Neural cell (in vitro differentiated cells): Measurements from ENCODE around the gene IBTK. TPM values are rescaled to one million over a fixed set of nuclear protein-coding genes. Genes with fewer than 3 reads are reported as not detected.

Experiments
- H2AFZ ChIP-seq: fragments of 200-600, 300-800 bp; sonication (generic), shearing (Covaris generic); 2 replicates; pipeline ENCODE4 v1.6.0; 2014; ENCODE audit warnings: low read depth, mild to moderate bottlenecking, antibody characterized with exemption, low read length, moderate library complexity
- H3F3A ChIP-seq: fragments of 200-600 bp; shearing (Covaris generic); 2 replicates; pipeline ENCODE4 v1.6.1; 2016; ENCODE audit warnings: mild to moderate bottlenecking, moderate library complexity, mixed read lengths, antibody characterized with exemption, low read length; ENCODE audit not compliant: insufficient read depth, poor library complexity, severe bottlenecking
- H3K27ac ChIP-seq: fragments of 200-600, 300-800 bp; sonication (generic), shearing (Covaris generic); 2 replicates; pipeline ENCODE4 v1.5.1; 2014; ENCODE audit warnings: mild to moderate bottlenecking, low read length, moderate library complexity
- H3K27me3 ChIP-seq: fragments of 300-800, 200-600 bp; sonication (generic), shearing (Covaris generic); 2 replicates; pipeline ENCODE4 v1.6.0; 2014; ENCODE audit warnings: mild to moderate bottlenecking, low read depth, low read length, moderate library complexity; ENCODE audit not compliant: insufficient read depth
- H3K36me3 ChIP-seq: fragments of 300-800, 200-600 bp; sonication (generic), shearing (Covaris generic); 2 replicates; pipeline ENCODE4 v1.5.1; 2014; ENCODE audit warnings: mild to moderate bottlenecking, antibody characterized with exemption, low read length, moderate library complexity; ENCODE audit not compliant: insufficient read depth
- H3K4me2 ChIP-seq: fragments of 300-800, 200-600 bp; sonication (generic), shearing (Covaris generic); 2 replicates; pipeline ENCODE4 v1.6.0; 2014; ENCODE audit warnings: mild to moderate bottlenecking, low read length
- H3K4me3 ChIP-seq: fragments of 300-800, 200-600 bp; sonication (generic), shearing (Covaris generic); 2 replicates; pipeline ENCODE4 v1.5.1; 2014; ENCODE audit warnings: mild to moderate bottlenecking, low read length, moderate library complexity
- H3K79me2 ChIP-seq: fragments of 200-600 bp; shearing (Covaris generic); replicated peaks from 2 replicates; pipeline ENCODE4 v1.6.0; 2014; ENCODE audit warnings: mild to moderate bottlenecking, low read length, moderate library complexity; ENCODE audit not compliant: insufficient read depth
- H3K9ac ChIP-seq: fragments of 300-800, 200-600 bp; sonication (generic), shearing (Covaris generic); 2 replicates; pipeline ENCODE4 v1.6.1; 2016; ENCODE audit warnings: mild to moderate bottlenecking, low read length, mixed read lengths
- H3K9me2 ChIP-seq: fragments of 200-600 bp; shearing (Covaris generic); 2 replicates; pipeline ENCODE4 v1.6.1; 2016; ENCODE audit warnings: mild to moderate bottlenecking, low read length, mixed read lengths; ENCODE audit not compliant: insufficient read depth
- H3K9me3 ChIP-seq: fragments of 200-600, 300-800 bp; sonication (generic), shearing (Covaris generic); 2 replicates; pipeline ENCODE4 v1.6.1; 2016; ENCODE audit warnings: mild to moderate bottlenecking, mixed run types, low read length, moderate library complexity, mixed read lengths
- H4K20me1 ChIP-seq: fragments of 200-600 bp; shearing (Covaris generic); 2 replicates; pipeline ENCODE4 v1.6.1; 2016; ENCODE audit warnings: mild to moderate bottlenecking, mixed run types; ENCODE audit not compliant: insufficient read depth
- CTCF ChIP-seq: fragments of 450-650 bp; IDR thresholded peaks from 2 replicates; pipeline ENCODE4 v1.5.1; 2014; ENCODE audit warnings: antibody characterized with exemption, mild to moderate bottlenecking, moderate library complexity; ENCODE audit not compliant: poor library complexity, severe bottlenecking
- EP300 ChIP-seq: fragments of 450-650 bp; conservative IDR thresholded peaks from 2 replicates; pipeline ENCODE4 v1.6.1; 2014; ENCODE audit warnings: antibody characterized with exemption, mild to moderate bottlenecking, moderate library complexity; ENCODE audit not compliant: poor library complexity, severe bottlenecking
- EZH2 ChIP-seq: fragments of 200-600, 300-800 bp; shearing (Covaris generic), sonication (generic); IDR thresholded peaks from 2 replicates; pipeline ENCODE4 v1.6.1; 2014; ENCODE audit warnings: antibody characterized with exemption, low read length, borderline replicate concordance, mild to moderate bottlenecking; ENCODE audit not compliant: insufficient read depth, poor library complexity, severe bottlenecking
- MXI1 ChIP-seq: fragments of 450-650 bp; conservative IDR thresholded peaks from 2 replicates; pipeline ENCODE4 v1.6.1; 2014; ENCODE audit warnings: antibody characterized with exemption, mild to moderate bottlenecking; ENCODE audit not compliant: poor library complexity, severe bottlenecking
- POLR2AphosphoS5 ChIP-seq: IDR thresholded peaks from 2 replicates; pipeline ENCODE4 v1.6.1; 2012
- RAD21 ChIP-seq: fragments of 450-650 bp; conservative IDR thresholded peaks from 2 replicates; pipeline ENCODE4 v1.6.1; 2014; ENCODE audit warnings: antibody characterized with exemption, mild to moderate bottlenecking, moderate library complexity
- SMC3 ChIP-seq: fragments of 450-650 bp; conservative IDR thresholded peaks from 2 replicates; pipeline ENCODE4 v1.6.1; 2014; ENCODE audit warnings: antibody characterized with exemption, mild to moderate bottlenecking, moderate library complexity; ENCODE audit not compliant: poor library complexity
- TAF1 ChIP-seq: IDR thresholded peaks from 2 replicates; pipeline ENCODE4 v1.6.1; 2012; ENCODE audit warnings: low read depth
- polyA plus RNA-seq: library from polyadenylated mRNA; depleted of rRNA; stranded (reverse); fragments of >200 nt; gene quantifications from 2 replicates; pipeline ENCODE4 v1.2.3, GENCODE V29; 2014
- TF ChIP-seq, protein P1 (sequence below): IDR thresholded peaks from 2 replicates; pipeline ENCODE4 v1.6.1; 2012; ENCODE audit warnings: borderline replicate concordance

Gene IBTK
- polyA plus RNA-seq, 1 donor from 2014 or later, result 64.6 TPM

DNA sequence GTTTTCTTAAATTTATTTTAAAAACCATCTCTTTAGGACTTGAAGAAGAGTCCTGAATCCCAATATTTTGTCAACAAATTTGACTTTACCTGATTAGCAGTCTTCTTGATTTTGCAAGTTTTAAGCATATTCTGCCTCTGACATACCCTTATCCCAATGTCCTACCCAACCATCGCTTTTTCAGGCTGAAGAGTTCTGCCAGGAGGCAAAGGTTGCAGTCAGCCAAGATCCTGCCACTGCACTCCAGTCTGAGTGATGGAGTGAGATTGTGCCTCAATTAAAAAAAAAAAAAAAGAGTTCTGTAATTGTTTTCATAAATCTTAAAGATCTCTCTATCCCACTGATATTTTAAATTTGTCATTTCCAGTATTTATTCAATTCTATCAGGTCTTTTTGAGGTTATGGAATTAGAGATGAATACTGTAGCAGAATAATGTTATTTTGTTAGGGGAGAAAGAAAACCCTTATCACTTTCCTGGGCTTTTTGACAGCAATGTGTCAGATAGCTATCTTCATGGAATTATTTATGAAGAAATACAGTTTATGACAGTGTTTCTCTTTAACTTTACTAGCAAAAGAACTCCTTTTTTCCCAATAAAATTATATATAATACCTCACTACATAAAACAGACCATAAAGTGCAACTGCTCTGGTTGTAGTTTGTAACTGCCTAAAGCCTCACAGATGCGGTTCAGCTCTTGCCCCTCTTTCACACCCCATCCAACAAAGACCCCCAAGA lies 78.2 kb downstream of the IBTK start:
- no peak overlapping the region for H2AFZ ChIP-seq
- H3F3A ChIP-seq, result no peaks in the 10 kb centered on the region
- H3K27me3 ChIP-seq, result no peaks in the 10 kb centered on the region
- no peak overlapping the region for H3K4me2 ChIP-seq
- H3K79me2 ChIP-seq, result no peaks in the 10 kb centered on the region
- no peaks in the 10 kb centered on the region for H4K20me1 ChIP-seq
- H3K9me3 ChIP-seq, result no peaks in the 10 kb centered on the region
- H3K4me3 ChIP-seq, result no peak overlapping the region
- H3K27ac ChIP-seq, result no peak overlapping the region
- peaks cover 9% of the 10 kb centered on the region for H3K36me3 ChIP-seq
- no peak overlapping the region for H3K9ac ChIP-seq
- TF ChIP-seq CTCF (no peak), TAF1 (no peak), EP300 (no peak), POLR2AphosphoS5 (no peak), SMC3 (no peak), EZH2 (no peak)
- TF ChIP-seq, protein P1, sequence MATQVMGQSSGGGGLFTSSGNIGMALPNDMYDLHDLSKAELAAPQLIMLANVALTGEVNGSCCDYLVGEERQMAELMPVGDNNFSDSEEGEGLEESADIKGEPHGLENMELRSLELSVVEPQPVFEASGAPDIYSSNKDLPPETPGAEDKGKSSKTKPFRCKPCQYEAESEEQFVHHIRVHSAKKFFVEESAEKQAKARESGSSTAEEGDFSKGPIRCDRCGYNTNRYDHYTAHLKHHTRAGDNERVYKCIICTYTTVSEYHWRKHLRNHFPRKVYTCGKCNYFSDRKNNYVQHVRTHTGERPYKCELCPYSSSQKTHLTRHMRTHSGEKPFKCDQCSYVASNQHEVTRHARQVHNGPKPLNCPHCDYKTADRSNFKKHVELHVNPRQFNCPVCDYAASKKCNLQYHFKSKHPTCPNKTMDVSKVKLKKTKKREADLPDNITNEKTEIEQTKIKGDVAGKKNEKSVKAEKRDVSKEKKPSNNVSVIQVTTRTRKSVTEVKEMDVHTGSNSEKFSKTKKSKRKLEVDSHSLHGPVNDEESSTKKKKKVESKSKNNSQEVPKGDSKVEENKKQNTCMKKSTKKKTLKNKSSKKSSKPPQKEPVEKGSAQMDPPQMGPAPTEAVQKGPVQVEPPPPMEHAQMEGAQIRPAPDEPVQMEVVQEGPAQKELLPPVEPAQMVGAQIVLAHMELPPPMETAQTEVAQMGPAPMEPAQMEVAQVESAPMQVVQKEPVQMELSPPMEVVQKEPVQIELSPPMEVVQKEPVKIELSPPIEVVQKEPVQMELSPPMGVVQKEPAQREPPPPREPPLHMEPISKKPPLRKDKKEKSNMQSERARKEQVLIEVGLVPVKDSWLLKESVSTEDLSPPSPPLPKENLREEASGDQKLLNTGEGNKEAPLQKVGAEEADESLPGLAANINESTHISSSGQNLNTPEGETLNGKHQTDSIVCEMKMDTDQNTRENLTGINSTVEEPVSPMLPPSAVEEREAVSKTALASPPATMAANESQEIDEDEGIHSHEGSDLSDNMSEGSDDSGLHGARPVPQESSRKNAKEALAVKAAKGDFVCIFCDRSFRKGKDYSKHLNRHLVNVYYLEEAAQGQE, result no peak
- H3K9me2 ChIP-seq, result no peaks in the 10 kb centered on the region

GRCh38 chr6:82166493-82166892 lies 81.1 kb downstream of the IBTK start:
- H3K9ac ChIP-seq, result no peak overlapping the region
- H3K36me3 ChIP-seq, result peaks cover 8% of the 10 kb centered on the region
- no peak overlapping the region for H3K4me2 ChIP-seq
- H3K27ac ChIP-seq, result no peak overlapping the region
- no peaks in the 10 kb centered on the region for H3K9me3 ChIP-seq
- H3F3A ChIP-seq, result no peaks in the 10 kb centered on the region
- H3K79me2 ChIP-seq, result no peaks in the 10 kb centered on the region
- no peaks in the 10 kb centered on the region for H4K20me1 ChIP-seq
- no peak overlapping the region for H2AFZ ChIP-seq
- no peaks in the 10 kb centered on the region for H3K9me2 ChIP-seq
- TF ChIP-seq EP300, result no peak
- TF ChIP-seq SMC3, result no peak
- TF ChIP-seq RAD21, result no peak
- TF ChIP-seq CTCF, result no peak
- no peak for TF ChIP-seq POLR2AphosphoS5
- TF ChIP-seq TAF1, result no peak
- no peak for TF ChIP-seq EZH2
- TF ChIP-seq MXI1, result no peak
- TF ChIP-seq, protein P1, result no peak
- no peaks in the 10 kb centered on the region for H3K27me3 ChIP-seq
- no peak overlapping the region for H3K4me3 ChIP-seq
